HPDE6-E6E7 (cell line): ENCODE measurements around the gene FAM180B.

ENCODE experiments used
- DNase-seq: peaks from one replicate; pipeline ENCODE4 v3.0.0; 2011; ENCODE audit warnings: missing footprints; ENCODE audit errors: extremely low spot score

The FAM180B gene

GRCh38 chr11:47566149-47566698 is 20.3 kb upstream of the FAM180B start:
- no peak for DNase-seq

DNA sequence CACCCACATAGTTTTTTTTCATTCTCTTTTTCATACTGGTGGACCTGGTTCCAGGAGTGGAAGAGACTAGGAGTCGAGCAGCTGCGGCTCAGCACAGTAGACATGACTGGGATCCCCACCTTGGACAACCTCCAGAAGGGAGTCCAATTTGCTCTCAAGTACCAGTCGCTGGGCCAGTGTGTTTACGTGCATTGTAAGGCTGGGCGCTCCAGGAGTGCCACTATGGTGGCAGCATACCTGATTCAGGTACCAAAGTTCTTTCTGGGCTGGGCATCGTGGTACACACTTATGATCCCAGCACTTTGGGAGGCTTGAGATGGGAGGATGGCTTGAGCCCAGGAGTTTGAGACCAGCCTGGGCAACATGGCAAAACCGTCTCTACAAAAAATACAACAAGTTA is 16.8 kb upstream of the FAM180B start:
- DNase-seq: no peak

GRCh38 chr11:47570651-47571356 is 15.7 kb upstream of the FAM180B start:
- no peak for DNase-seq

- DNase-seq: no peak
These were observed 15.1 kb upstream of the FAM180B start for GRCh38 chr11:47571357-47571729.

GRCh38 chr11:47571895-47572294 is 14.6 kb upstream of the FAM180B start:
- no peak for DNase-seq

DNA sequence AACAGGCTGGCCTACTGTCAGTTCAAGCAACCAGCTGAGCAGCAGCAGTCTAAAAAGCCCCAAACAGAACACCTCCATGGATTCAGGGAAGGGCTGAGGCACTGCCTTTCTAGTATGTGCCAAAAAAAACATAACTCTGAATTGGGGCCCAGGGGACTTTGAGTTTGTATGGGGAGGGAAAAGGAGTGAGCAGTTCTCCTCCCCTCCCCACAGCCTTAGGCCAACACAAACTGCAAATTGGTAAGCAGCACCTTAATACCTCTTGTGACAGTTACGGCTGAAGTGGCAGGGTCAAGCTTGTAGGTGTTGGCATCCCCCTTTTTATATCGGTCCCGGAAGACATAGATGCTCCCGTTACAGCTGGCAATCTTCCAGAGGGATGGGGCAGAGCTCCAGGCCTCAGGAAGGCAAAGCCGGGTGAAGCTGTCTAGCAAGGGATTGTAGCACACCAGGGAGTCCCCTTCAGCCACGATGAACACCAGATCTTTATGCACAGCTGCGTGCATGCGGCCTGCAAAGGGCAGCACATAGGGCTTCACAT is 13.7 kb upstream of the FAM180B start:
- DNase-seq: no peak

GRCh38 chr11:47573321-47573720 is 13.2 kb upstream of the FAM180B start:
- no peak for DNase-seq

- DNase-seq: no peak
These were observed 8.9 kb upstream of the FAM180B start for GRCh38 chr11:47577460-47578041.

DNA sequence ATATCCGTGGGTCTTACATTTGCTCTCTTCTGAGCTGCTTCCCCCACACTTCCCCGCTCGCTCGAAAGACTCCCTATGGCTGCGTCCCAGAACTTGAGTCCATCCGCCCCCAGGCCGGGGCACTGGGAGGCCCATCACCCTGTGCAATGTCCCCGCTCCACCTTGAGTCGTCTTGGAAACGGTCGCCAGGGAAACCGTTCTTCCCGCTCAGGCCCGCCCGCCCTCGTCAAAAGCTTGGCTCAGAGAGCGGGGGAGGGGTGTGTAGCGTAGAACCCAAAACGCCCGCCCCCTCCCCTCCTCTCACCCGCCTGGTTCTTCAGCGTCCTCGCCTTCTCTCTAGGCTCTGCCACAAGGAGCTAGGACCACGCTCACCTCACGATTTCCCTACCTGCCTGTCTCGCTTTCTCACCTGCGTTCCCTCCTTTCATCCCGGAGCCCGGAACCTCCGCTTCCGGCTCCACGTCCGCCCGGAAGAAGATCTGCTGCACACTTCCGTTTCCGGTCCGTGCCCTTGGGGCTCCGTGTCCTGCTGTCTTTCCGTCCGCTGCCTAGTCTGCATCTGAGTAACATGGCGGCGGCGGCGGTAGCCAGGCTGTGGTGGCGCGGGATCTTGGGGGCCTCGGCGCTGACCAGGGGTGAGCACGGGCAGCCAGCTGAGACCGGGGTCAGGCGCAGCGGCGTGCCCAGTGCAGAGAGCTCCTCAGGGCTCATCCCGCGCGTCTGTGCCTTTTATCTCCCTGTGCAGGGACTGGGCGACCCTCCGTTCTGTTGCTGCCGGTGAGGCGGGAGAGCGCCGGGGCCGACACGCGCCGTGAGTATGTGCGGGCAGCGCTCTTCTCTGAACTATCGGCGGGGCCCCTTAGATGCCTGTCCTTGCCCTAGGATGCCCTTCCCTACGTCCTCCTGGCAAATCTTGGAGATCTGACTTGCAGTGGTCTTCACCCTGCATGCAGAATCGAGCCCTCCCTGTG is 7.7 kb upstream of the FAM180B start, which contains the start of the genes KBTBD4 and NDUFS3:
Gene KBTBD4 (minus strand): TSS at position 447 of the 971 bp plus-strand sequence. CDS start 19 bp downstream, at position 428.
Gene NDUFS3 (plus strand): TSS at position 551 of the 971 bp plus-strand sequence. CDS start 18 bp downstream, at position 569.
- peak; percentile 87 for DNase-seq

GRCh38 chr11:47583844-47584243 is 2.6 kb upstream of the FAM180B start:
- DNase-seq: no peak

DNA sequence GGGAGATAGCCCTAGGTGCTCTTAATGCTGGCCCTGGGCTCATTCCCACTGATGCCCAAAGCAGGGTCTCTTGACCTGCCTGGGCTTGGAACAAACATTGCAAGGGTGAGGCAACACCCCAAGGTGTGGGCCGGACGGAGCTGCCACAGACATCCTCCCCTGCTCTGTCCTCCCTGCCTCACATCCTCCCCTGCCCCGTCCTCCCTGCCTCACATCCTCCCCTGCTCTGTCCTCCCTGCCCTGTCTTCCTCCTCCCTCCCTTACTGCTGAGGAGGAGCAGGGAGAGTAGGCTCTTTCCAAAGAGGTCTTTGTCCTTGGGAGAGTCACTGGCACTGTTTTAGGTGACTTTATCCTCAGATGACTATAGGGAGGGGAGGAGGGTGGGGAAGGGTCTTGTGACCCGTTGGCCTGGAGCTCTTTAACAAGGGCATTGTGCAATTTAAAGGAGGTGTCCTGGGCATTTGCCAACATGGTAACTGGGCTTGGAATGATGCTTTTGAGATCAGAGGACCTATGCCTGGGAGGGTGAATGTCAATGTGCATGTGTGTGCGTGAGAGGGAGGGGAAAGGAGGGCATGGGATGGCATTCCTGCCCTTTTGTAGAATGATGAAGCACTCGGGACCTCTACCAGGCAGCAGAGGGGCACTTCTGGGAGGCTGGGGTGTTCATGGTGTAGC is 700 bp downstream of the FAM180B start:
- no peak for DNase-seq

- no peak for DNase-seq
These were observed 1.3 kb downstream of the FAM180B start for GRCh38 chr11:47587723-47588326.

GRCh38 chr11:47589118-47589517 is 2.6 kb downstream of the FAM180B start:
- no peak for DNase-seq

DNA sequence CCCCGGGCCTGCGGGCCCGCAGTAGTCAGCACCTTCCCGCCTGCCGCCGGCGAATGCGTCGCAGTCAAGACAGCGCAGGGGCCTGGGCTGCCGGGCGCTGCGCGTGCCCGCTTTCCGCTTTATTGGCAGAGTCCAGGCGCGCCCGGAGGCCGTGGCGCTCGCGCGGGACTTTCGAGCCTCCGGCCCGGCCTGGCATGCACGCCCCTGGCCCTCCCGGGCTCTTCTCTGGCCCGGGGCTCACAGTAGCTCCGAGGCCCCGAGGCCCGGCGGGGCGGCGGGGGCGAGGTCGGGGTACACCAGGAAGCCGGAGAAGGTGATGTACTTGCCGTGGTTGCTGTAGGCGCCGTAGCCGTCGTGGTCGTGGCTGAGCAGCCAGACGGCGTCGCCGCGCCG is 3.1 kb downstream of the FAM180B start:
- no peak for DNase-seq

GRCh38 chr11:47589977-47590861 is 3.7 kb downstream of the FAM180B start:
- no peak for DNase-seq

GRCh38 chr11:47591764-47592163 is 5.3 kb downstream of the FAM180B start:
- DNase-seq: no peak

GRCh38 chr11:47592251-47592650 is 5.8 kb downstream of the FAM180B start:
- no peak for DNase-seq

GRCh38 chr11:47592970-47593369 is 6.5 kb downstream of the FAM180B start:
- no peak for DNase-seq

- no peak for DNase-seq
These were observed 7.0 kb downstream of the FAM180B start for GRCh38 chr11:47593492-47593933.
